GM23338 (cell line): ENCODE data around the gene MZB1.

ENCODE experiments used
- EZH2 ChIP-seq: fragments of 200-600 bp; sonication (generic); IDR thresholded peaks from one replicate; pipeline ENCODE4 v1.8.0; 2017; ENCODE audit warnings: antibody characterized with exemption, mild to moderate bottlenecking, low read depth; ENCODE audit not compliant: unreplicated experiment
- ZNF114 ChIP-seq: fragments of 250-450 bp; sonication (Bioruptor Pico); IDR thresholded peaks from 2 replicates; pipeline ENCODE4 v1.5.0; 2020; ENCODE audit warnings: mild to moderate bottlenecking, moderate library complexity
- TF ChIP-seq, protein P1 (sequence below), 2 experiments: fragments of 200-600 bp in 1 of 2; sonication (generic) in 1 of 2; conservative IDR thresholded peaks; 2 replicates each; pipeline versions ENCODE4 v1.5.1 to v1.6.1; 2016 to 2017; ENCODE audit warnings: antibody characterized with exemption in 2 of 2, low read depth in 2 of 2, mild to moderate bottlenecking in 2 of 2, moderate library complexity in 1 of 2
- TF ChIP-seq, protein P2 (sequence below): IDR thresholded peaks from 2 replicates; pipeline ENCODE4 v1.6.1; 2016; ENCODE audit warnings: antibody characterized with exemption

DNA sequence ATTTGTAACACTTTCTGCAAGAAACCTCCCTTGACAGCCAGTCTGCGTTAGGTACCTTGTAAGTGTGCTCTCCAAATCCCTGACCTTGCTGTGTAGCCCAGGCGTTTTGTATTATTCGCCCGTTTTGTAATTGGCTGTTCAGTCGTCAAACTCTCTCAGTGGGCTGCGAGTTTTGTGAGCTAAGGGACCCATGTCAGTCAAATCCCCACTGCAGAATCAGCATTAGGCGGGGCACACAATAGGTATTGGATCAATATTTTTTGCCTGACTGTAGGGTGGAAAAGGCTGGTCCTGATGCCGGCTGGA lies 48.9 kb upstream of the MZB1 start:
- TF ChIP-seq, protein P1, sequence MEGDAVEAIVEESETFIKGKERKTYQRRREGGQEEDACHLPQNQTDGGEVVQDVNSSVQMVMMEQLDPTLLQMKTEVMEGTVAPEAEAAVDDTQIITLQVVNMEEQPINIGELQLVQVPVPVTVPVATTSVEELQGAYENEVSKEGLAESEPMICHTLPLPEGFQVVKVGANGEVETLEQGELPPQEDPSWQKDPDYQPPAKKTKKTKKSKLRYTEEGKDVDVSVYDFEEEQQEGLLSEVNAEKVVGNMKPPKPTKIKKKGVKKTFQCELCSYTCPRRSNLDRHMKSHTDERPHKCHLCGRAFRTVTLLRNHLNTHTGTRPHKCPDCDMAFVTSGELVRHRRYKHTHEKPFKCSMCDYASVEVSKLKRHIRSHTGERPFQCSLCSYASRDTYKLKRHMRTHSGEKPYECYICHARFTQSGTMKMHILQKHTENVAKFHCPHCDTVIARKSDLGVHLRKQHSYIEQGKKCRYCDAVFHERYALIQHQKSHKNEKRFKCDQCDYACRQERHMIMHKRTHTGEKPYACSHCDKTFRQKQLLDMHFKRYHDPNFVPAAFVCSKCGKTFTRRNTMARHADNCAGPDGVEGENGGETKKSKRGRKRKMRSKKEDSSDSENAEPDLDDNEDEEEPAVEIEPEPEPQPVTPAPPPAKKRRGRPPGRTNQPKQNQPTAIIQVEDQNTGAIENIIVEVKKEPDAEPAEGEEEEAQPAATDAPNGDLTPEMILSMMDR (conservative IDR thresholded peaks at IDR 0.05; ENCODE audit: low read depth in 2 of 2) = no peak
- TF ChIP-seq EZH2 (no peak), ZNF114 (no peak)
- TF ChIP-seq, protein P2, sequence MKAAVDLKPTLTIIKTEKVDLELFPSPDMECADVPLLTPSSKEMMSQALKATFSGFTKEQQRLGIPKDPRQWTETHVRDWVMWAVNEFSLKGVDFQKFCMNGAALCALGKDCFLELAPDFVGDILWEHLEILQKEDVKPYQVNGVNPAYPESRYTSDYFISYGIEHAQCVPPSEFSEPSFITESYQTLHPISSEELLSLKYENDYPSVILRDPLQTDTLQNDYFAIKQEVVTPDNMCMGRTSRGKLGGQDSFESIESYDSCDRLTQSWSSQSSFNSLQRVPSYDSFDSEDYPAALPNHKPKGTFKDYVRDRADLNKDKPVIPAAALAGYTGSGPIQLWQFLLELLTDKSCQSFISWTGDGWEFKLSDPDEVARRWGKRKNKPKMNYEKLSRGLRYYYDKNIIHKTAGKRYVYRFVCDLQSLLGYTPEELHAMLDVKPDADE = no peak
